ENCODE results near the gene UBA7. TPM values are rescaled to one million over a fixed set of nuclear protein-coding genes. Genes with fewer than 3 reads are reported as not detected.

Gene UBA7
- polyA plus RNA-seq, 1 donor from 2014 or later, result 4.0 TPM

Small RNAs within 50 kb of the gene (small RNA-seq; reads per million reads assigned to genes)
- gene COX6CP14 (0 reads per million in 3 experiments), gene RN7SL217P (0 reads per million in 3 experiments)

Other genes starting within 250 kb of the UBA7 start
- gene APEH, start 139.6 kb downstream of the UBA7 start, polyA plus RNA-seq, result 98.4 and 119 TPM in 2 replicates
- gene MST1, start 124.5 kb downstream of the UBA7 start, polyA plus RNA-seq, result 62.5 and 64.0 TPM in 2 replicates
- gene RNF123, start 124.4 kb downstream of the UBA7 start, polyA plus RNA-seq, result 27.4 and 32.0 TPM in 2 replicates
- 4.0 and 8.0 TPM in 2 replicates for gene AMIGO3, start 94.3 kb downstream of the UBA7 start, polyA plus RNA-seq
- gene GMPPB, start 90.0 kb downstream of the UBA7 start, polyA plus RNA-seq, result 20.0 and 20.8 TPM in 2 replicates
- gene IP6K1, start 27.4 kb downstream of the UBA7 start, polyA plus RNA-seq, result 52.7 and 62.7 TPM in 2 replicates
- gene CDHR4, start 14.1 kb downstream of the UBA7 start, polyA plus RNA-seq, result not detected in 2 replicates
- gene INKA1, start 10.7 kb downstream of the UBA7 start, polyA plus RNA-seq, result 1.4 and 1.7 TPM in 2 replicates
- 7.5 and 7.6 TPM in 2 replicates for gene TRAIP, start 42.6 kb upstream of the UBA7 start, polyA plus RNA-seq
- gene CAMKV, start 56.0 kb upstream of the UBA7 start, polyA plus RNA-seq, result 293 and 316 TPM in 2 replicates
- 2.0 and 4.2 TPM in 2 replicates for gene MST1R, start 89.9 kb upstream of the UBA7 start, polyA plus RNA-seq
- 35.4 and 41.3 TPM in 2 replicates for gene MON1A, start 115.9 kb upstream of the UBA7 start, polyA plus RNA-seq
- 177 and 192 TPM in 2 replicates for gene RBM6, start 126.2 kb upstream of the UBA7 start, polyA plus RNA-seq